ENCODE data around the gene SLC22A2.

SLC22A2 gene

DNA sequence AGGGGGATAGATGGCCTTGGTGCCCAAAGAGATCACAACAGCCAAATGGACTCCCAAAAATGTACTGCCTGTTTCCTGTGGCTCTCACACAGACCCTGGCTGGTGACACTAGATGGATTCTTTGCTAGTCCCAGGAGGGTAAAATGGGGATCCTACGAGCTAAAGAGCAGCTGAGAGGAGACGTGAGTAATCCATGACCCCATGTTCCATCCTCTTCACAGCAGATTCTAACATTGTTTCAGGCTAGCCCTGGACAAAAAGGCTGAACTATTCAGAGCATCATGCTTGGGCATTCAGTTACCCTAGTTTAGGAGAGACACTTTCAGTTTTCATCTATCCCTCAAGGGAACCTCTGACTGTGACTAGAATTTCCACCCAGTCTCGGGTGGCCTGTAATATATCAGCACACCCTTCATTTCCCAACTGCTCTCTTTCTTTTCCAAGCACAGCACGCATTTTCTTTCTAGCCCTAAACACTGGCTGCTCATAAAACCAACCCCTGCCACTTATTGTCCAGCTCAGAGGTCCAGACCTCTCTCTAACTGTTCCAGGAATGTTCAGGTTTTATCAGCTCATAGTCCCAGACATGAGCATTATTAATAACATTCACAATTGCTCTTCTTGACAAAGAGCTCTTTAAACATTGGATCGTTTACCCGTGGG is 88.5 kb downstream of the SLC22A2 start:
- CTCF ChIA-PET: no interaction called here
- Histone ChIP-seq H3K4me1 (ENCODE audit: control insufficient read depth, insufficient read depth, low read length) (0 out of 2 replicates have a peak, but pooled peaks cover 3% of the 10 kb centered on the region), H3K9me3 (ENCODE audit: control insufficient read depth, insufficient read depth, low read depth, low read length) (no peaks in the 10 kb centered on the region), H3K36me3 (ENCODE audit: control insufficient read depth in 2 of 2, insufficient read depth in 1 of 2, low read length in 2 of 2) (no peaks in the 10 kb centered on the region), H3K4me3 (ENCODE audit: low read depth, low read length) (no peak overlapping the region), H3K27ac (ENCODE audit: extremely low read depth, low read depth, low read length) (no peak overlapping the region)
- TF ChIP-seq FEZF1 (tag by site-specific recombination; IDR thresholded peaks at IDR 0.05) (peak; percentile 55), ZBTB21 (tag by site-specific recombination; IDR thresholded peaks at IDR 0.05) (no peak), ZSCAN23 (tag by site-specific recombination; IDR thresholded peaks at IDR 0.05) (no peak), ZNF785 (tag by site-specific recombination; IDR thresholded peaks at IDR 0.05) (no peak), ZNF354C (tag by site-specific recombination; IDR thresholded peaks at IDR 0.05; ENCODE audit: borderline replicate concordance, low read depth) (no peak), ZNF341 (tag by site-specific recombination; IDR thresholded peaks at IDR 0.05; ENCODE audit: low read depth) (no peak)
- TF ChIP-seq, protein P1, sequence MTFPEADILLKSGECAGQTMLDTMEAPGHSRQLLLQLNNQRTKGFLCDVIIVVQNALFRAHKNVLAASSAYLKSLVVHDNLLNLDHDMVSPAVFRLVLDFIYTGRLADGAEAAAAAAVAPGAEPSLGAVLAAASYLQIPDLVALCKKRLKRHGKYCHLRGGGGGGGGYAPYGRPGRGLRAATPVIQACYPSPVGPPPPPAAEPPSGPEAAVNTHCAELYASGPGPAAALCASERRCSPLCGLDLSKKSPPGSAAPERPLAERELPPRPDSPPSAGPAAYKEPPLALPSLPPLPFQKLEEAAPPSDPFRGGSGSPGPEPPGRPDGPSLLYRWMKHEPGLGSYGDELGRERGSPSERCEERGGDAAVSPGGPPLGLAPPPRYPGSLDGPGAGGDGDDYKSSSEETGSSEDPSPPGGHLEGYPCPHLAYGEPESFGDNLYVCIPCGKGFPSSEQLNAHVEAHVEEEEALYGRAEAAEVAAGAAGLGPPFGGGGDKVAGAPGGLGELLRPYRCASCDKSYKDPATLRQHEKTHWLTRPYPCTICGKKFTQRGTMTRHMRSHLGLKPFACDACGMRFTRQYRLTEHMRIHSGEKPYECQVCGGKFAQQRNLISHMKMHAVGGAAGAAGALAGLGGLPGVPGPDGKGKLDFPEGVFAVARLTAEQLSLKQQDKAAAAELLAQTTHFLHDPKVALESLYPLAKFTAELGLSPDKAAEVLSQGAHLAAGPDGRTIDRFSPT (tag by site-specific recombination; IDR thresholded peaks at IDR 0.05): no peak
- POLR2A ChIA-PET: no interaction called here

DNA sequence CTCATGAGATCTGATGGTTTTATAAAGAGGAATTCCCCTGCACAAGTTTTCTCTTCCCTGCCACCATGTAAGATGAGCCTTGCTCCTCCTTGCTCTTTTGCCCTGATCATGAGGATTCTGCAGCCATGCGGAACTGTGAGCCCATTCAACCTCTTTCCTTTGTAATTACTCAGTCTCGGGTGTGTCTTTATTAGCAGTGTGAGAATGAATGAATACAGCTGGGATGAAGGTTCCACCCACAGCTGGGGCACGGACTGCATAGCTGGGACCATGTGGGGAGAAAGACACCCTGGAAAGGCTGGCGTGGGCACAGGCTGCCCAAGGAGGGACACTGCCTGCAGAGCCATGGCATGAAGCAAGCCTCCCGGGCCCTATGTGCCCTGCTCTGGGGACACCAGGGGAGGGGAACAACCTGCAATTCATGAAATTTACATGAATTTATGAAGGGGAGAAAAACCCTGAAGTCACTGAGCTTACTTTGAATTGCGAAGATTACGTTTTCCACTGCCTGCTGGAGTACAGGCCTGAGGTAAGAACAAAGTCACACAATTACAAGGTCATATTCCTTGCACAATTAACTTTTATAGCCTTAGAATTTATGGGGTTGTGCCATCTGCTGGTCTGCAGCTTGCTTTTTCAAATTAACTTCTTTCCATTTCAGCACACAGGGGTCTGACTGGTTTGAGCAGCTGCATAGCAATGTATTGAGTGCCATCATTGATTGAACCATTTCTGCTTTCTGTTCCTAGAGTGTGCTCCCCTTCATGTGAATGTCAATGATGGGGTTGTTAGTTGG is 90.8 kb downstream of the SLC22A2 start:
- no peaks in the 10 kb centered on the region for H3K9me3 ChIP-seq (ENCODE audit: control insufficient read depth, insufficient read depth, low read depth, low read length)
- no peak overlapping the region for H3K4me3 ChIP-seq (ENCODE audit: low read depth, low read length)
- ChIA-PET CTCF (interaction anchor here (0.6 to 1.1 kb wide), 4 partner anchors 9 to 543 kb away, joined by 3 to 4 read pairs (median 3); no protein-coding TSS in a partner anchor), POLR2A (no interaction called here)
- no peak overlapping the region for H3K27ac ChIP-seq (ENCODE audit: extremely low read depth, low read depth, low read length)
- no peaks in the 10 kb centered on the region for H3K36me3 ChIP-seq (ENCODE audit: control insufficient read depth in 2 of 2, insufficient read depth in 1 of 2, low read length in 2 of 2)
- H3K4me1 ChIP-seq (ENCODE audit: control insufficient read depth, insufficient read depth, low read length): 0 out of 2 replicates have a peak, but pooled peaks cover 3% of the 10 kb centered on the region
- TF ChIP-seq, protein P2, sequence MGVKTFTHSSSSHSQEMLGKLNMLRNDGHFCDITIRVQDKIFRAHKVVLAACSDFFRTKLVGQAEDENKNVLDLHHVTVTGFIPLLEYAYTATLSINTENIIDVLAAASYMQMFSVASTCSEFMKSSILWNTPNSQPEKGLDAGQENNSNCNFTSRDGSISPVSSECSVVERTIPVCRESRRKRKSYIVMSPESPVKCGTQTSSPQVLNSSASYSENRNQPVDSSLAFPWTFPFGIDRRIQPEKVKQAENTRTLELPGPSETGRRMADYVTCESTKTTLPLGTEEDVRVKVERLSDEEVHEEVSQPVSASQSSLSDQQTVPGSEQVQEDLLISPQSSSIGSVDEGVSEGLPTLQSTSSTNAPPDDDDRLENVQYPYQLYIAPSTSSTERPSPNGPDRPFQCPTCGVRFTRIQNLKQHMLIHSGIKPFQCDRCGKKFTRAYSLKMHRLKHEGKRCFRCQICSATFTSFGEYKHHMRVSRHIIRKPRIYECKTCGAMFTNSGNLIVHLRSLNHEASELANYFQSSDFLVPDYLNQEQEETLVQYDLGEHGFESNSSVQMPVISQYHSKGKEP (tag by site-specific recombination; IDR thresholded peaks at IDR 0.05): peak; percentile 78
- TF ChIP-seq ZNF843 (tag by site-specific recombination; IDR thresholded peaks at IDR 0.05): peak; percentile 48; the same call in 1 of the 2 replicates
- no peak for TF ChIP-seq ZNF404 (tag by site-specific recombination; IDR thresholded peaks at IDR 0.05)
- no peak for TF ChIP-seq REPIN1 (tag by site-specific recombination; IDR thresholded peaks at IDR 0.05; ENCODE audit: low read depth)
- TF ChIP-seq ZNF768 (tag by site-specific recombination; IDR thresholded peaks at IDR 0.05): no peak
- TF ChIP-seq ZNF292 (tag by site-specific recombination; IDR thresholded peaks at IDR 0.05; ENCODE audit: borderline replicate concordance, low read depth): no peak
- TF ChIP-seq ZNF558 (tag by site-specific recombination; IDR thresholded peaks at IDR 0.05): no peak
- TF ChIP-seq OSR2 (tag by site-specific recombination; IDR thresholded peaks at IDR 0.05): peak; percentile 48
- TF ChIP-seq, protein P3, sequence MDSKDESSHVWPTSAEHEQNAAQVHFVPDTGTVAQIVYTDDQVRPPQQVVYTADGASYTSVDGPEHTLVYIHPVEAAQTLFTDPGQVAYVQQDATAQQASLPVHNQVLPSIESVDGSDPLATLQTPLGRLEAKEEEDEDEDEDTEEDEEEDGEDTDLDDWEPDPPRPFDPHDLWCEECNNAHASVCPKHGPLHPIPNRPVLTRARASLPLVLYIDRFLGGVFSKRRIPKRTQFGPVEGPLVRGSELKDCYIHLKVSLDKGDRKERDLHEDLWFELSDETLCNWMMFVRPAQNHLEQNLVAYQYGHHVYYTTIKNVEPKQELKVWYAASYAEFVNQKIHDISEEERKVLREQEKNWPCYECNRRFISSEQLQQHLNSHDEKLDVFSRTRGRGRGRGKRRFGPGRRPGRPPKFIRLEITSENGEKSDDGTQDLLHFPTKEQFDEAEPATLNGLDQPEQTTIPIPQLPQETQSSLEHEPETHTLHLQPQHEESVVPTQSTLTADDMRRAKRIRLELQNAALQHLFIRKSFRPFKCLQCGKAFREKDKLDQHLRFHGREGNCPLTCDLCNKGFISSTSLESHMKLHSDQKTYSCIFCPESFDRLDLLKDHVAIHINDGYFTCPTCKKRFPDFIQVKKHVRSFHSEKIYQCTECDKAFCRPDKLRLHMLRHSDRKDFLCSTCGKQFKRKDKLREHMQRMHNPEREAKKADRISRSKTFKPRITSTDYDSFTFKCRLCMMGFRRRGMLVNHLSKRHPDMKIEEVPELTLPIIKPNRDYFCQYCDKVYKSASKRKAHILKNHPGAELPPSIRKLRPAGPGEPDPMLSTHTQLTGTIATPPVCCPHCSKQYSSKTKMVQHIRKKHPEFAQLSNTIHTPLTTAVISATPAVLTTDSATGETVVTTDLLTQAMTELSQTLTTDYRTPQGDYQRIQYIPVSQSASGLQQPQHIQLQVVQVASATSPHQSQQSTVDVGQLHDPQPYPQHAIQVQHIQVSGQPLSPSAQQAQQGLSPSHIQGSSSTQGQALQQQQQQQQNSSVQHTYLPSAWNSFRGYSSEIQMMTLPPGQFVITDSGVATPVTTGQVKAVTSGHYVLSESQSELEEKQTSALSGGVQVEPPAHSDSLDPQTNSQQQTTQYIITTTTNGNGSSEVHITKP (tag by site-specific recombination; IDR thresholded peaks at IDR 0.05): no peak
- 0 out of 2 replicates have a peak, but pooled peaks have one; percentile 10 for TF ChIP-seq ZIC2 (tag by site-specific recombination; IDR thresholded peaks at IDR 0.05)
- 0 out of 2 replicates have a peak, but pooled peaks have one; percentile 24 for TF ChIP-seq ZBTB17 (tag by site-specific recombination; IDR thresholded peaks at IDR 0.05)
- no peak for TF ChIP-seq ZNF394 (tag by site-specific recombination; IDR thresholded peaks at IDR 0.05; ENCODE audit: borderline replicate concordance)
- no peak for TF ChIP-seq KLF1 (tag by site-specific recombination; IDR thresholded peaks at IDR 0.05)
- TF ChIP-seq, protein P4, sequence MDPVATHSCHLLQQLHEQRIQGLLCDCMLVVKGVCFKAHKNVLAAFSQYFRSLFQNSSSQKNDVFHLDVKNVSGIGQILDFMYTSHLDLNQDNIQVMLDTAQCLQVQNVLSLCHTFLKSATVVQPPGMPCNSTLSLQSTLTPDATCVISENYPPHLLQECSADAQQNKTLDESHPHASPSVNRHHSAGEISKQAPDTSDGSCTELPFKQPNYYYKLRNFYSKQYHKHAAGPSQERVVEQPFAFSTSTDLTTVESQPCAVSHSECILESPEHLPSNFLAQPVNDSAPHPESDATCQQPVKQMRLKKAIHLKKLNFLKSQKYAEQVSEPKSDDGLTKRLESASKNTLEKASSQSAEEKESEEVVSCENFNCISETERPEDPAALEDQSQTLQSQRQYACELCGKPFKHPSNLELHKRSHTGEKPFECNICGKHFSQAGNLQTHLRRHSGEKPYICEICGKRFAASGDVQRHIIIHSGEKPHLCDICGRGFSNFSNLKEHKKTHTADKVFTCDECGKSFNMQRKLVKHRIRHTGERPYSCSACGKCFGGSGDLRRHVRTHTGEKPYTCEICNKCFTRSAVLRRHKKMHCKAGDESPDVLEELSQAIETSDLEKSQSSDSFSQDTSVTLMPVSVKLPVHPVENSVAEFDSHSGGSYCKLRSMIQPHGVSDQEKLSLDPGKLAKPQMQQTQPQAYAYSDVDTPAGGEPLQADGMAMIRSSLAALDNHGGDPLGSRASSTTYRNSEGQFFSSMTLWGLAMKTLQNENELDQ (tag by site-specific recombination; IDR thresholded peaks at IDR 0.05; ENCODE audit: low read depth): no peak
- TF ChIP-seq ZNF785 (tag by site-specific recombination; IDR thresholded peaks at IDR 0.05): no peak
- no peak for TF ChIP-seq ZNF549 (tag by site-specific recombination; IDR thresholded peaks at IDR 0.05)
